ENCODE results near the gene MMP14. TPM values are rescaled to one million over a fixed set of nuclear protein-coding genes. Genes with fewer than 3 reads are reported as not detected.
"Not testable (repeated sequence)": the region's sequence is repeated elsewhere in the genome, so short reads cannot be mapped to it uniquely, and the experiment has no call there.

MMP14 gene
- total and polyA plus RNA-seq, 4 donors, result 60.5 to 262 (median 78.0) TPM

DNA sequence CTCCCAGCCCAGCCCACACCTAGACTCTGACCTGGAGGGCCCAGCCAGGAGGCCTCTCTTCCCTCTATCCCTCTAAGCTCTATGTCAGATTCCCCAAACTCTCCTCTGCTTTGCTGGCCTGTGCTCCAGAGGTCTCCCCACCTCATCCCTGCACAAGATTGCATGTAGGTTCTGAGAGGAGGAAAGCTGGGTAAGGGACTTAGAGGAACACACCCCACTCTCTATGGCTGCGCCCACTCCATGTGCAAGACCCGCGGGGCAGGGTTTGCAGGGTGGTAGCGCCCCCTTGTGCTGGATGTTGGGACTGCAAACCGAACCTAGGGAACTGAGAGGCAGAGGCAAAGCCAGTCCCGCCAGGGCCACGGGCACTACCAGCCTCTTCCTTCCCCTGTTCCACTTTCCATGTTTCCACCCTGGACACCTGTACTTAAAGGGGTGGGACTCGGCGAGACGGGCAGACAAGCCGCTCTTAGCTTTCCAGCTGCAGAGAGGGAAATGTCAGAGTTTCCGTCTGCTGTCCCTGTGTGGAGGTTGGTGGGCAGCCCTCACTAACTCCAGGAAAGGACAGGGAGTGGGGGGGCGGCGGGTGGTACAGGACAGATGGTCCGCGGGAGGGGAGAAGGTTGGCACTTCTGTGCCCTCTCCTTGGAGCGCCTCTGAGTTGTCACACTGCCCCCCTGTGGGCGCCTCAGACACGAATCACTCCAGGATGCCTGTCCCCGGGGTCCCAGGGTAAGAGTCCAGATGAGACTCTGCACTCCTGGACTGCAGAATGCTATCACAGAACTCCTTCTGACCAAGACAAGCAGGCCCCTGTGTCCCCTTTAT, 16.8 kb downstream of the MMP14 start:
- Histone ChIP-seq H3K9me3 (ENCODE audit: control insufficient read depth, insufficient read depth, low read length) (no peaks in the 10 kb centered on the region), H3K36me3 (ENCODE audit: control insufficient read depth, insufficient read depth, low read length) (no peaks in the 10 kb centered on the region), H3K4me3 (ENCODE audit: low read depth, low read length) (peak overlapping the region; percentile 46), H3K27me3 (ENCODE audit: control insufficient read depth, insufficient read depth, low read length) (no peaks in the 10 kb centered on the region), H3K4me1 (ENCODE audit: control insufficient read depth, insufficient read depth, low read length) (peaks cover 42% of the 10 kb centered on the region), H3K27ac (ENCODE audit: low read depth, low read length) (peak overlapping the region; percentile 40)
- DNase-seq (ENCODE audit: low read depth in 4 of 6, low spot score in 6 of 6), result peak in 2 of 6 donors; percentile 86 to 92
- WGBS (ENCODE audit: insufficient coverage), result 1% methylated on average over 17 of the region's 20 CpGs

DNA sequence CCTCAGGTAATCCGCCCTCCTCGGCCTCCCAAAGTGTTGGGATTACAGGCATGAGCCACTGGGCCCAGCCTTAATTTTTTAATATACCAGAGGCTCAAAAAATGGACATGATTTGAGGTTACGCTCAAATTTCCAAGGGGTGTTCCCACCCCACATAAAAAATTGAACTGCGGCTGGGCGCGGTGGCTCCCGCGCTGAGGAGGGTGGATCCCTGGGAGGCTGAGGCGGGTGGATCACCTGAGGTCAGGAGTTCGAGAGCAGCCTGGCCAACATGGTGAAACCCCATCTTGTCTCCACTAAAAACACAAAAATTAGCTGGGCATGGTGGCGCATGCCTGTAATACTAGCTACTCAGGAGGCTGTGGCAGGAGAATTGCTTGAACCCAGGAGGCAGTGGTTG, 17.9 kb downstream of the MMP14 start:
- not testable (repeated sequence) for DNase-seq (ENCODE audit: low read depth in 4 of 6, low spot score in 6 of 6); H3K4me3 ChIP-seq (ENCODE audit: low read depth, low read length); H3K27ac ChIP-seq (ENCODE audit: low read depth, low read length); H3K27me3 ChIP-seq (ENCODE audit: control insufficient read depth, insufficient read depth, low read length); H3K9me3 ChIP-seq (ENCODE audit: control insufficient read depth, insufficient read depth, low read length); H3K36me3 ChIP-seq (ENCODE audit: control insufficient read depth, insufficient read depth, low read length)
- 86% methylated on average over 3 of the region's 11 CpGs for WGBS (ENCODE audit: insufficient coverage)
- H3K4me1 ChIP-seq (ENCODE audit: control insufficient read depth, insufficient read depth, low read length), result peaks cover 31% of the 10 kb centered on the region

DNA sequence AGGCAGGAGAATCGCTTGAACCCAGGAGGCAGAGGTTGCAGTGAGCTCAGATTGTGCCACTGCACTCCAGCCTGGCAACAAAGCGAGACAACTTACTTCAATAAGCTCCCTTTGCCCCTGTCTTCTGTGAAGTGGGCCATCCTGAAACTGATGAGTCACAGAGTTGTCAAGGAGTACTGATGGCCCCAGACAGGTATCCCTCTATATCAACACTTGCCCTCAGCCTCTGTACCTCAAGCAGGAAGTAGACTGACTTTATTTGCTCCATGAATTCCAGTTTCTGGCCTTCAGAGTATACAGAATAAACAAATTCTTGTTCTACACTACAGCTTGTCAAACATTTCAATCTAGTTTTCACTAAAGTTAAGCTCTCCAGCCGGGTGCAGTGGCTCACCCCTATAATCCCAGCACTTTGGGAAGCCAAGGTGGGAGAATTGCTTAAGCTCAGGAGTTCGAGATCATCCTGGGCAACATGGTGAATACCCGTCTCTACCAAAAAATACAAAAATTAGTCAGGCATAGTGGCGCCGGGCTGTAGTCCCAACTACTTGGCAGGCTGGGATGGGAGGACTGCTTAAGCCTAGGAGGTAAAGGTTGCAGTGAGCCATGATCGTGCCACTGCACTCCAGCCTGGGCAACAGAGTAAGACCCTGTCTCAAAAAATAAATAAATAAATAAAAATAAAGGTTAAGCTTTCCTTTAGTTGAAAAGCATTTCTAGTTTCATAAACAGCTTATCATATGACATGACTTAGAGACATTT, 18.8 kb downstream of the MMP14 start:
- Histone ChIP-seq H3K4me3 (ENCODE audit: low read depth, low read length) (no peak overlapping the region), H3K4me1 (ENCODE audit: control insufficient read depth, insufficient read depth, low read length) (peaks cover 23% of the 10 kb centered on the region), H3K36me3 (ENCODE audit: control insufficient read depth, insufficient read depth, low read length) (no peaks in the 10 kb centered on the region), H3K27me3 (ENCODE audit: control insufficient read depth, insufficient read depth, low read length) (no peaks in the 10 kb centered on the region), H3K27ac (ENCODE audit: low read depth, low read length) (no peak overlapping the region), H3K9me3 (ENCODE audit: control insufficient read depth, insufficient read depth, low read length) (no peaks in the 10 kb centered on the region)
- no peak for DNase-seq (ENCODE audit: low read depth in 4 of 6, low spot score in 6 of 6)
- 90% methylated on average over 3 of the region's 8 CpGs for WGBS (ENCODE audit: insufficient coverage)

DNA sequence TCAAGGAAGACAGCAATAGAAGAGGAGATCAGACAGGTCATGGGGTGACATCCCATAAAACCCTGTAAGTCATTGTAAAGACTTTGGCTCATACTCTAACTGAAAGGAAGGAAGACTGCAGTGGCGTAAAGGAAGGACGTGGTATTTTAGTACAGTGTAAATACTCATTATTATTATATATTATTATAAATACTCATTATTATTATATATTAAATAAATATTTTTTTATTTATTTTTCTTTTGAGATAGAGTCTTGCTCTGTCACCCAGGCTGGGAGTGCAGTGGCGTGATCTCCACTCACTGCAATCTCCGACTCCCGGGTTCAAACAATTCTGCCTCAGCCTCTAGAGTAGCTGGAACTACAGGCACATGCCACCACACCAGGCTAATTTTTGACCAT, 20.0 kb downstream of the MMP14 start:
- no peak for DNase-seq (ENCODE audit: low read depth in 4 of 6, low spot score in 6 of 6)
- H3K9me3 ChIP-seq (ENCODE audit: control insufficient read depth, insufficient read depth, low read length), result no peaks in the 10 kb centered on the region
- no peak overlapping the region for H3K27ac ChIP-seq (ENCODE audit: low read depth, low read length)
- no peak overlapping the region for H3K4me3 ChIP-seq (ENCODE audit: low read depth, low read length)
- 100% methylated on average over 3 of the region's 5 CpGs for whole genome bisulfite sequencing (ENCODE audit: insufficient coverage)
- no peaks in the 10 kb centered on the region for H3K27me3 ChIP-seq (ENCODE audit: control insufficient read depth, insufficient read depth, low read length)
- H3K4me1 ChIP-seq (ENCODE audit: control insufficient read depth, insufficient read depth, low read length), result peaks cover 12% of the 10 kb centered on the region
- H3K36me3 ChIP-seq (ENCODE audit: control insufficient read depth, insufficient read depth, low read length), result no peaks in the 10 kb centered on the region

DNA sequence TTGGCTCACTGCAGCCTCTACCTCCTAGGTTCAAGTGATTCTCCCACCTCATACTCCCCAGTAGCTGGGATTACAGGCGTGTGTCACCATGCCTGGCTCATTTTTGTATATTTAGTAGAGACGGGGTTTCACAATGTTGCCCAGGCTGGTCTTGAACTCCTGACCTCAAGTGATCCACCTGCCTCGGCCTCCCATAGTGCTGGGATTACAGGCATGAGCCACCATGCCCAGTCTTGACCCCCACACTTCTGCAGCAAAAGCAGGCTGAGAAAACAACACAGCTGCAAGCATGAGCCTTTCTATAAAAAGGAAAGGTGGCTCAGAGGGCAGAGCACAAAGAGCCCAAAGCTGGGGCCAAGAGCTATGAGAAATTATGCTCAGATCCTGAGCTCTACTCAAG, 24.0 kb downstream of the MMP14 start:
- H3K36me3 ChIP-seq (ENCODE audit: control insufficient read depth, insufficient read depth, low read length); H3K9me3 ChIP-seq (ENCODE audit: control insufficient read depth, insufficient read depth, low read length); H3K27ac ChIP-seq (ENCODE audit: low read depth, low read length); H3K4me1 ChIP-seq (ENCODE audit: control insufficient read depth, insufficient read depth, low read length); DNase-seq (ENCODE audit: low read depth in 4 of 6, low spot score in 6 of 6); H3K4me3 ChIP-seq (ENCODE audit: low read depth, low read length); H3K27me3 ChIP-seq (ENCODE audit: control insufficient read depth, insufficient read depth, low read length): not testable (repeated sequence)
- WGBS (ENCODE audit: insufficient coverage), result 70% methylated on average over 2 of the region's 3 CpGs

DNA sequence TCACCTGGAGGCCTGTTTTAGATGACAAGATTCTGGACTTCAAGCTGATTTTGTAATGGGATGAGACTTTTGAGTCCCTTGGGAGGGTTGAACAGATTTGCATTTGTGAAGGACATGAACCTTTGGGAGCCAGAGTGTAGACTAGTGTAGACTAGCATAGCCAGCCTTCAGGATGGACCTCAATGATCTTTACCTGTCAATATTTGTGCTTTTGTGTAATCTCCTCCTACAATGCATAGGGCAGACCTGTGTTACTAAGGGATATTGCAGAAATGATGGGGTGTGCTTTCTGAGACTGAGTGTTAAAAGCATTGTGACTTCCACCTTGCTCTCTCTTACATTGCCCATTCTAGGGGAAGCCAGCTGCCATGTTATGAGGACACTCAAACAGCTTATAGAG, 25.3 kb downstream of the MMP14 start:
- Histone ChIP-seq H3K4me1 (ENCODE audit: control insufficient read depth, insufficient read depth, low read length) (no peaks in the 10 kb centered on the region), H3K36me3 (ENCODE audit: control insufficient read depth, insufficient read depth, low read length) (no peaks in the 10 kb centered on the region), H3K4me3 (ENCODE audit: low read depth, low read length) (no peak overlapping the region), H3K9me3 (ENCODE audit: control insufficient read depth, insufficient read depth, low read length) (no peaks in the 10 kb centered on the region), H3K27ac (ENCODE audit: low read depth, low read length) (no peak overlapping the region), H3K27me3 (ENCODE audit: control insufficient read depth, insufficient read depth, low read length) (no peaks in the 10 kb centered on the region)
- DNase-seq (ENCODE audit: low read depth in 4 of 6, low spot score in 6 of 6), result no peak

DNA sequence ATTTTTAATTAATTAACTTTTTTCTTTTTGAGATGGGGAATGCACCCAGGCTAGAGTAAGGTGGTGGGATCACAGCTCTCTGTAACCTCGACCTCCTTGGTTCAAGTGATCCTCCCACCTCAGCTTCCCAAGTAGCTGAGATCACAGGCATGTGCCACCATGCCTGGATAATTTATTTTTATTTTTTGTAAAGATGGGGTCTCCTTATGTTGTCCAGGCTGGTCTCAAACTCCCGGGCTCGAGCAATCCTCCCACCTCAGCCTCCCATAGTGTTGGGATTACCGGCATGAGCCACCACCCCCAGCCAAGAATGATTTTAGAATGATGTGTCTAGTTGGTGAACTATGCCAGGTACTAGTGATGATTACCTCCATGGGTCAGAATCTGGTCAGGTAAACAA, 28.6 kb downstream of the MMP14 start:
- Histone ChIP-seq H3K9me3 (ENCODE audit: control insufficient read depth, insufficient read depth, low read length) (no peaks in the 10 kb centered on the region), H3K4me3 (ENCODE audit: low read depth, low read length) (no peak overlapping the region), H3K4me1 (ENCODE audit: control insufficient read depth, insufficient read depth, low read length) (no peaks in the 10 kb centered on the region), H3K27me3 (ENCODE audit: control insufficient read depth, insufficient read depth, low read length) (no peaks in the 10 kb centered on the region), H3K36me3 (ENCODE audit: control insufficient read depth, insufficient read depth, low read length) (no peaks in the 10 kb centered on the region), H3K27ac (ENCODE audit: low read depth, low read length) (no peak overlapping the region)
- no CpG with 5 or more reads among the region's 4 CpGs for WGBS (ENCODE audit: insufficient coverage)
- no peak for DNase-seq (ENCODE audit: low read depth in 4 of 6, low spot score in 6 of 6)

DNA sequence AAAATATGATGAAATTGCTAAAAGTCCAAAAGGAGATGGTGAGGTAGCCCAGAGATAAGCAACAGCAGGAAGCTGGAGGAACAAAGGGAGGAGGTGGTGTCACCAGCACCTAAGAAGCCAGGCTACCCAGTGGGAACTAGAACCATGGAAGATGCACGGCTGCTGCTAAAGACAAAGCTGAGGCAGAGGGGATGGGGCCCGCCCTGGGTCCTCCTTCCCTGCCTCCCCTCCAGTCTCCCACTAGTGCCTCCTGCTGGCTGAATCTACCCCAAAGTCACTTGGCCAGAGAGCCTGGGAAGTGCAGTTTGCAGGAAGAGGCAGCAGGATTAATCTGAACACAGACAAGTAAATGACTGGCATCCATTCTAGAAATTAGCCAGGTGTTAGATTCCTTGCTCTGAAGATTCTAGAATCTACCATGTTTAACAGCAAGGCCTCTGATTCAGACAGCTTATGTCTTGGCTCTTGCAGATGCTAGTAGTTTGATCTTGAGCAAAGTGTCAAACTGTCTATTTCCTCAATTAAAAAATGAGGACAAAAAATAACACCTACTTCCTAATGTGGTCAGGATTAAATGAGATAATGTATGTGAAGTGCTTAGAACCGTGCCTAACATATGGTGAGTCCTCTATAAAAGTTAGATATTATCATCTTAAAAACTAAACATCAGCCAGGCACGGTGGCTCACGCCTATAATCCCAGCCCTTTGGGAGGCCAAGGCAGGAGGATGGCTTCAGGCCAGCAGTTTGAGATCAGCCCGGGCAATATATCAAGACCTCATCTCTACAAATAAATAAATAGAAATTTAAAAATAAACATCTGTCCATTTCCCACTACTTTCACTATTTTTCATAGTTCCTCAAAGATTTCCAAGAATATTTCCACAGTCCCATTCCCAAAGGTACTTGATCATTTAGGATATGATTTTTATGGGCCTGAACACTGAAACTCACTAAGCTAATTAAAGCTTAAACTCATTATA, 29.3 kb downstream of the MMP14 start:
- Histone ChIP-seq H3K36me3 (ENCODE audit: control insufficient read depth, insufficient read depth, low read length) (no peaks in the 10 kb centered on the region), H3K27me3 (ENCODE audit: control insufficient read depth, insufficient read depth, low read length) (no peaks in the 10 kb centered on the region), H3K9me3 (ENCODE audit: control insufficient read depth, insufficient read depth, low read length) (no peaks in the 10 kb centered on the region), H3K4me3 (ENCODE audit: low read depth, low read length) (no peak overlapping the region), H3K27ac (ENCODE audit: low read depth, low read length) (no peak overlapping the region), H3K4me1 (ENCODE audit: control insufficient read depth, insufficient read depth, low read length) (peaks cover 5% of the 10 kb centered on the region)
- 40% methylated on average over 2 of the region's 6 CpGs for WGBS (ENCODE audit: insufficient coverage)
- peak in 1 of 6 donors; percentile 28 for DNase-seq (ENCODE audit: low read depth in 4 of 6, low spot score in 6 of 6)

DNA sequence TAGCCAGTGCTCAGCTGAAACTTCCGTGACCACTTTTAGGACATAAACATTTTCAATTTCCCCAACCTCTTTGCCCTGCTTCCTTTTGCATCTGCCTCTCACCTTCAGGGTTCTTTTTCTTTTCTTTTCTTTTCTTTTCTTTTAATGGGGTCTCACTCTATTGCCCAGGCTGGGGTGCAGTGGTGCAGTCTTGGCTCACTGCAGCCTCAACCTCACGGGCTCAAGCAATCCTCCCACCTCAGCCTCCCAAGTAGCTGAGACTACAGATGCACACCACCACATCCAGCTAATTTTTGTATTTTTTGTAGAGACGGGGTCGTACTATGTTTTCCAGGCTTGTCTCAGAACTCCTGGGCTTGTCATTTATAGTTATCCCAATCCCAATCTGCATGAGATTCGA, 30.5 kb downstream of the MMP14 start:
- DNase-seq (ENCODE audit: low read depth in 4 of 6, low spot score in 6 of 6), result no peak
- Histone ChIP-seq H3K36me3 (ENCODE audit: control insufficient read depth, insufficient read depth, low read length) (no peaks in the 10 kb centered on the region), H3K4me1 (ENCODE audit: control insufficient read depth, insufficient read depth, low read length) (peaks cover 8% of the 10 kb centered on the region), H3K9me3 (ENCODE audit: control insufficient read depth, insufficient read depth, low read length) (no peaks in the 10 kb centered on the region), H3K27me3 (ENCODE audit: control insufficient read depth, insufficient read depth, low read length) (no peaks in the 10 kb centered on the region), H3K27ac (ENCODE audit: low read depth, low read length) (no peak overlapping the region), H3K4me3 (ENCODE audit: low read depth, low read length) (no peak overlapping the region)
- 95% methylated on average over 5 of the region's 5 CpGs for WGBS (ENCODE audit: insufficient coverage)

Measured in spinal cord (tissue), 10 donors.